A549 treated with Hydrocortisone at 1 μM for 4 hours (cell line): ENCODE measurements around the gene SEPTIN11. TPM values are rescaled to one million over a fixed set of nuclear protein-coding genes. Genes with fewer than 3 reads are reported as not detected.

ENCODE experiments used
- total RNA-seq: library from RNA; stranded (reverse); fragments of 200-300 nt; extraction: Qiagen RNA extraction; gene quantifications from 5 replicates; pipeline ENCODE4 v1.2.3, GENCODE V29; 2022

The SEPTIN11 gene
- 27.8 to 56.4 TPM (median 37.6 TPM) in 5 replicates for total RNA-seq

GRCh38 chr4:76949276-76950051, at the start of gene SEPTIN11:
Gene SEPTIN11, plus strand, starts transcription at chr4:76949752. Its CDS starts 152 bp downstream, at chr4:76949904.

Other genes starting within 250 kb of the SEPTIN11 start
- 0.05 to 0.07 TPM (median 0.05 TPM) in 3 of 5 replicates, not detected in the others for gene SOWAHB, start 51.6 kb upstream of the SEPTIN11 start, total RNA-seq
- 57.0 to 76.5 TPM (median 64.3 TPM) in 5 replicates for gene CCNI, start 126.2 kb downstream of the SEPTIN11 start, total RNA-seq
- gene CCNG2, start 207.5 kb downstream of the SEPTIN11 start, total RNA-seq, result 3.4 to 5.9 TPM (median 4.6 TPM) in 5 replicates